ENCODE measurements around the gene PCBP3. TPM values are rescaled to one million over a fixed set of nuclear protein-coding genes. Genes with fewer than 3 reads are reported as not detected.

Gene PCBP3
- total RNA-seq, 1 experiment from 2014 or later = not detected

DNA sequence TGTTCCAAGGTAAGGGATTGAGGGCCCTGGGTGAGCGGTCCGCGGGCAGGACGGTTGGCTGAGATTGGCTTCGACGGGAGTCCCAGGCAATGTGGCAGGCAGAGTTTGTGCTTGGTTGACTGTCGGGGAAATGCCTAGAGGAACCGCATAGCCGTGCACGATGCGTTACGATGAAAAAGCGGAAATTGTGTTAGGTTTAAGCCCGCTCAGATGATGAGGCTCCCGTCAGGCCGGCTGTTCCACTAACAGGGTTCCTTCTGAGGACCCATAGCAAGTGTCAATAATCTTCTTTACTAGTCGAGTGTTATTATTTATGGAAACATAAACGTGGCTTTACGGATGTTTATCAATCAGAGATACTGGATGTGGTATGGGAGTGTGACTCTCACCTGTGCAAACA lies 220.2 kb downstream of the PCBP3 start:
- DNase-seq (ENCODE audit: low read depth, low spot score) = no peak
- H3K36me3 ChIP-seq (ENCODE audit: control insufficient read depth, insufficient read depth, low read length) = no peaks in the 10 kb centered on the region
- BruUV-seq (replicated peaks) = no TSS peak
- intact Hi-C loops (cut with micrococcal nuclease; ENCODE audit: unreplicated experiment) = no loop called here
- no peak overlapping the region for H3K27ac ChIP-seq (ENCODE audit: low read length)
- ChIA-PET POLR2A (no interaction called here), CTCF (no interaction called here)
- in situ Hi-C loops (cut with HindIII; ENCODE audit: low pct_unique_long_range_greater_than_20kb, low sequenced_read_pairs) = no loop called here
- no peak for ATAC-seq
- H3K4me1 ChIP-seq (ENCODE audit: control insufficient read depth, insufficient read depth, low read length) = no peaks in the 10 kb centered on the region
- TF ChIP-seq, protein P1, sequence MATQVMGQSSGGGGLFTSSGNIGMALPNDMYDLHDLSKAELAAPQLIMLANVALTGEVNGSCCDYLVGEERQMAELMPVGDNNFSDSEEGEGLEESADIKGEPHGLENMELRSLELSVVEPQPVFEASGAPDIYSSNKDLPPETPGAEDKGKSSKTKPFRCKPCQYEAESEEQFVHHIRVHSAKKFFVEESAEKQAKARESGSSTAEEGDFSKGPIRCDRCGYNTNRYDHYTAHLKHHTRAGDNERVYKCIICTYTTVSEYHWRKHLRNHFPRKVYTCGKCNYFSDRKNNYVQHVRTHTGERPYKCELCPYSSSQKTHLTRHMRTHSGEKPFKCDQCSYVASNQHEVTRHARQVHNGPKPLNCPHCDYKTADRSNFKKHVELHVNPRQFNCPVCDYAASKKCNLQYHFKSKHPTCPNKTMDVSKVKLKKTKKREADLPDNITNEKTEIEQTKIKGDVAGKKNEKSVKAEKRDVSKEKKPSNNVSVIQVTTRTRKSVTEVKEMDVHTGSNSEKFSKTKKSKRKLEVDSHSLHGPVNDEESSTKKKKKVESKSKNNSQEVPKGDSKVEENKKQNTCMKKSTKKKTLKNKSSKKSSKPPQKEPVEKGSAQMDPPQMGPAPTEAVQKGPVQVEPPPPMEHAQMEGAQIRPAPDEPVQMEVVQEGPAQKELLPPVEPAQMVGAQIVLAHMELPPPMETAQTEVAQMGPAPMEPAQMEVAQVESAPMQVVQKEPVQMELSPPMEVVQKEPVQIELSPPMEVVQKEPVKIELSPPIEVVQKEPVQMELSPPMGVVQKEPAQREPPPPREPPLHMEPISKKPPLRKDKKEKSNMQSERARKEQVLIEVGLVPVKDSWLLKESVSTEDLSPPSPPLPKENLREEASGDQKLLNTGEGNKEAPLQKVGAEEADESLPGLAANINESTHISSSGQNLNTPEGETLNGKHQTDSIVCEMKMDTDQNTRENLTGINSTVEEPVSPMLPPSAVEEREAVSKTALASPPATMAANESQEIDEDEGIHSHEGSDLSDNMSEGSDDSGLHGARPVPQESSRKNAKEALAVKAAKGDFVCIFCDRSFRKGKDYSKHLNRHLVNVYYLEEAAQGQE (IDR thresholded peaks at IDR 0.05; ENCODE audit: insufficient read depth in 1 of 2, low read depth in 2 of 2, low read length in 1 of 2) = no peak
- no peaks in the 10 kb centered on the region; the same call in 1 of the 2 replicates for H3K27me3 ChIP-seq (ENCODE audit: control insufficient read depth, insufficient read depth, low read length)
- no peaks in the 10 kb centered on the region for H3K9me3 ChIP-seq (ENCODE audit: control insufficient read depth, insufficient read depth, low read depth, low read length)
- no peak overlapping the region for H3K4me3 ChIP-seq (ENCODE audit: low read depth in 2 of 2, low read length in 2 of 2)

DNA sequence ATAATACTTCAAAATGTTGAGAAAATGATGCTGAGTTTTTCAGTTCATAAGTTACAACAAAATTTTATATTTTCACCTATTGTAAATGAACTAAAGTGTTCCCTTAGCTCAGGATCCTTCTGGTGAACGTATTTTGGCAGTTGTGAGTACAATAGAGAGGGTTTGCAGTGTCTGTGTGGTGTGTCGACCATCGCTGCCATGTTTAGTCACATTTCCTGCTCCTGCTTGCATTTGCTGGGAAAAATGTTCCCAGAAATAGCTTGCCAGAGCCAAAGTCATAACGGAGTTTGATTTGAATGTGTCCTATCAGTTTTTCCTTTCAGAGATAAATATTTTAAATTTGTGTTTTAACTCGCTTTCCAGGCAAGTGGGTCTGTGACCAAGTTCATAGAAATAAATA lies 220.9 kb downstream of the PCBP3 start:
- H3K27ac ChIP-seq (ENCODE audit: low read length) = no peak overlapping the region
- no peak for ATAC-seq

More for the DNA sequence above, 220.9 kb downstream of the PCBP3 start:
- no peak for DNase-seq (ENCODE audit: low read depth, low spot score)
- no TSS peak for BruUV-seq (replicated peaks)
- intact Hi-C loops (cut with micrococcal nuclease; ENCODE audit: unreplicated experiment) (no loop called here), in situ Hi-C loops (cut with HindIII; ENCODE audit: low pct_unique_long_range_greater_than_20kb, low sequenced_read_pairs) (no loop called here)
- no peaks in the 10 kb centered on the region; the same call in 1 of the 2 replicates for H3K27me3 ChIP-seq (ENCODE audit: control insufficient read depth, insufficient read depth, low read length)
- no peaks in the 10 kb centered on the region for H3K9me3 ChIP-seq (ENCODE audit: control insufficient read depth, insufficient read depth, low read depth, low read length)
- no peak for TF ChIP-seq TCF7L2 (IDR thresholded peaks at IDR 0.05; ENCODE audit: low read depth, low read length)
- no peak for TF ChIP-seq SIN3A (IDR thresholded peaks at IDR 0.05; ENCODE audit: borderline replicate concordance, insufficient read depth, low read depth, low read length)
- TF ChIP-seq, protein P2, sequence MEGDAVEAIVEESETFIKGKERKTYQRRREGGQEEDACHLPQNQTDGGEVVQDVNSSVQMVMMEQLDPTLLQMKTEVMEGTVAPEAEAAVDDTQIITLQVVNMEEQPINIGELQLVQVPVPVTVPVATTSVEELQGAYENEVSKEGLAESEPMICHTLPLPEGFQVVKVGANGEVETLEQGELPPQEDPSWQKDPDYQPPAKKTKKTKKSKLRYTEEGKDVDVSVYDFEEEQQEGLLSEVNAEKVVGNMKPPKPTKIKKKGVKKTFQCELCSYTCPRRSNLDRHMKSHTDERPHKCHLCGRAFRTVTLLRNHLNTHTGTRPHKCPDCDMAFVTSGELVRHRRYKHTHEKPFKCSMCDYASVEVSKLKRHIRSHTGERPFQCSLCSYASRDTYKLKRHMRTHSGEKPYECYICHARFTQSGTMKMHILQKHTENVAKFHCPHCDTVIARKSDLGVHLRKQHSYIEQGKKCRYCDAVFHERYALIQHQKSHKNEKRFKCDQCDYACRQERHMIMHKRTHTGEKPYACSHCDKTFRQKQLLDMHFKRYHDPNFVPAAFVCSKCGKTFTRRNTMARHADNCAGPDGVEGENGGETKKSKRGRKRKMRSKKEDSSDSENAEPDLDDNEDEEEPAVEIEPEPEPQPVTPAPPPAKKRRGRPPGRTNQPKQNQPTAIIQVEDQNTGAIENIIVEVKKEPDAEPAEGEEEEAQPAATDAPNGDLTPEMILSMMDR (IDR thresholded peaks at IDR 0.05) = no peak
- TF ChIP-seq POLR2AphosphoS5 (IDR thresholded peaks at IDR 0.05; ENCODE audit: low read depth, low read length) = no peak
- TF ChIP-seq, protein P1 (IDR thresholded peaks at IDR 0.05; ENCODE audit: insufficient read depth in 1 of 2, low read depth in 2 of 2, low read length in 1 of 2) = no peak
- no peak overlapping the region for H3K4me3 ChIP-seq (ENCODE audit: low read depth in 2 of 2, low read length in 2 of 2)
- ChIA-PET CTCF (no interaction called here), POLR2A (no interaction called here)
- H3K36me3 ChIP-seq (ENCODE audit: control insufficient read depth, insufficient read depth, low read length) = no peaks in the 10 kb centered on the region
- H3K4me1 ChIP-seq (ENCODE audit: control insufficient read depth, insufficient read depth, low read length) = no peaks in the 10 kb centered on the region

Measured in Panc1 (cell line).